GM23248 (cell line): ENCODE measurements around the gene GTF2I. TPM values are rescaled to one million over a fixed set of nuclear protein-coding genes. Genes with fewer than 3 reads are reported as not detected.

Source experiments
- DNase-seq: peaks from one replicate; pipeline ENCODE4 v3.0.0-alpha.2; 2015
- H2AFZ ChIP-seq: fragments of 200-600 bp; sonication (generic); 2 replicates; pipeline ENCODE4 v1.6.1; 2016; ENCODE audit warnings: antibody characterized with exemption
- H3F3A ChIP-seq: fragments of 200-600 bp; sonication (generic); 2 replicates; pipeline ENCODE4 v1.6.1; 2016; ENCODE audit warnings: mild to moderate bottlenecking, antibody characterized with exemption, mixed run types; ENCODE audit not compliant: insufficient read depth
- H3K27ac ChIP-seq: fragments of 200-600 bp; sonication (generic); 2 replicates; pipeline ENCODE4 v1.5.1; 2016; ENCODE audit warnings: mild to moderate bottlenecking
- H3K27me3 ChIP-seq: fragments of 200-600 bp; sonication (generic); replicated peaks from 2 replicates; pipeline ENCODE4 v1.6.1; 2016; ENCODE audit warnings: mild to moderate bottlenecking; ENCODE audit not compliant: insufficient read depth
- H3K36me3 ChIP-seq: fragments of 200-600 bp; sonication (generic); 2 replicates; pipeline ENCODE4 v1.6.1; 2016; ENCODE audit warnings: low read depth, mild to moderate bottlenecking
- H3K4me1 ChIP-seq: fragments of 200-600 bp; sonication (generic); 2 replicates; pipeline ENCODE4 v1.6.1; 2016; ENCODE audit warnings: mild to moderate bottlenecking; ENCODE audit not compliant: insufficient read depth
- H3K4me2 ChIP-seq: fragments of 200-600 bp; sonication (generic); one replicate; pipeline ENCODE4 v1.6.1; 2016; ENCODE audit warnings: mild to moderate bottlenecking; ENCODE audit not compliant: unreplicated experiment
- H3K4me3 ChIP-seq: fragments of 200-600 bp; sonication (generic); 2 replicates; pipeline ENCODE4 v1.5.1; 2016; ENCODE audit warnings: mild to moderate bottlenecking
- H3K79me2 ChIP-seq: fragments of 200-600 bp; sonication (generic); 2 replicates; pipeline ENCODE4 v1.6.1; 2016; ENCODE audit warnings: mild to moderate bottlenecking; ENCODE audit not compliant: insufficient read depth
- H3K9ac ChIP-seq: fragments of 200-600 bp; sonication (generic); 2 replicates; pipeline ENCODE4 v1.6.1; 2016; ENCODE audit warnings: mild to moderate bottlenecking
- H3K9me2 ChIP-seq: fragments of 200-600 bp; sonication (generic); 2 replicates; pipeline ENCODE4 v1.6.1; 2016; ENCODE audit warnings: mixed run types, mild to moderate bottlenecking, moderate library complexity; ENCODE audit not compliant: insufficient read depth
- H3K9me3 ChIP-seq: fragments of 200-600 bp; sonication (generic); one replicate; pipeline ENCODE4 v1.6.1; 2017; ENCODE audit warnings: low read depth
- H4K20me1 ChIP-seq: fragments of 200-600 bp; sonication (generic); 2 replicates; pipeline ENCODE4 v1.6.0; 2016; ENCODE audit not compliant: insufficient read depth
- EZH2 ChIP-seq: fragments of 200-600 bp; sonication (generic); IDR thresholded peaks from 2 replicates; pipeline ENCODE4 v1.6.1; 2018; ENCODE audit warnings: antibody characterized with exemption, mild to moderate bottlenecking; ENCODE audit not compliant: insufficient read depth, poor library complexity, severe bottlenecking
- EZH2phosphoT487 ChIP-seq: fragments of 200-600 bp; sonication (generic); IDR thresholded peaks from 2 replicates; pipeline ENCODE4 v1.6.1; 2018; ENCODE audit warnings: antibody characterized with exemption, moderate library complexity, mild to moderate bottlenecking, low read depth; ENCODE audit not compliant: insufficient read depth
- WGBS, 2 experiments: methylation state at CpG; one replicate each; pipeline ENCODE4 v1.1.6; 2015 to 2017; ENCODE audit warnings: low lambda C conversion rate in 2 of 2, low coverage in 1 of 2; ENCODE audit errors: missing lambda C conversion rate in 2 of 2; 5-methylcytosine and 5-hydroxymethylcytosine counted together
- in situ Hi-C: fragments of 300-500 bp; cut with MboI; formaldehyde crosslinking; loops from 2 replicates; pipeline ENCODE4 v1.15.0; 2020
- polyA plus RNA-seq: library from polyadenylated mRNA; unstranded; fragments of >200 nt; fragmentation: Nextera tagmentation; extraction: Ambion mirVana; gene quantifications from 2 replicates; pipeline ENCODE4 v1.2.1, GENCODE V29; 2016
- total RNA-seq: library from RNA; depleted of rRNA; stranded (reverse); fragments of >200 nt; shearing (Covaris generic); gene quantifications from 2 replicates; pipeline ENCODE4 v1.2.3, GENCODE V29; 2014; rRNA removed

Gene GTF2I
- total RNA-seq (76.0 and 80.2 TPM in 2 replicates), polyA plus RNA-seq (90.9 and 91.7 TPM in 2 replicates)

DNA sequence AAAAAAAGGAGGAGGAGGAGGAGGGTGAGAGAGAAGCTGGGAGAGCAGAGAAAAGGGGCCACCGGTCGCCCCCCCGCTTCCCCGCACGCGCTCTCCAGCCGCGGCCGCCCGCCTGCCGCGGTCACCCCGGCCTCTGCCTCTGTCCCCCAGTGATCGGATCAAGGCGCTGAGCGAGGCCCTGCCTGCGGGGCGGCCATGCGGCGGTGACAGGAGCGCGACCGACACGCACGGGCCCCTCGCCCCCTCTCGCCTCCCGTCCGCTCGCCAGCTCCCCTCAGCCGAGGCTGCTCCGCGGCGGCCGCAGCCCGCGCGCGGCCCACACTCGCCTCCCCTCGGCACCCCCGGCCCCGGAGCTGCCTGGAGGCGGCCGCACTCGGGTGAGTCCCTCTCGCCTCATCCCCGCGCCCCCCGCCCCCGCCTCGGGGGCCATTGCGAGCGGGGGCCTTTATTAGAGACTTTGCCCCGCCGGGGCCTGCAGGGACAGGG is at the start of gene GTF2I:
Gene GTF2I, plus strand, starts transcription at position 27 of the 486 bp plus-strand sequence. CDS start 31,411 bp downstream, outside the sequence.
- peaks cover 31% of the 10 kb centered on the region for H3K4me1 ChIP-seq
- peak within 1 kb of the TSS; percentile 77 for H3K27ac ChIP-seq
- no peaks in the 10 kb centered on the region for H3K9me3 ChIP-seq
- 1 to 2% methylated on average over 24 to 34 of the region's 56 CpGs for WGBS, 2 experiments
- in situ Hi-C loops: no loop called here
- H3K79me2 ChIP-seq: peaks cover 46% of the 10 kb centered on the region
- H3K27me3 ChIP-seq: no peaks in the 10 kb centered on the region
- no peaks in the 10 kb centered on the region for H3K9me2 ChIP-seq
- DNase-seq: no peak
- H3K9ac ChIP-seq: peak within 1 kb of the TSS; percentile 94
- peaks cover under 1% of the 10 kb centered on the region; the same call in 1 of the 2 replicates for H4K20me1 ChIP-seq
- H2AFZ ChIP-seq: peak within 1 kb of the TSS; percentile 86
- TF ChIP-seq EZH2 (no peak), EZH2phosphoT487 (no peak)
- H3K4me2 ChIP-seq: peak within 1 kb of the TSS; percentile 87
- peaks cover 33% of the 10 kb centered on the region for H3F3A ChIP-seq
- peak within 1 kb of the TSS; percentile 78 for H3K4me3 ChIP-seq
- no peaks in the 10 kb centered on the region for H3K36me3 ChIP-seq

DNA sequence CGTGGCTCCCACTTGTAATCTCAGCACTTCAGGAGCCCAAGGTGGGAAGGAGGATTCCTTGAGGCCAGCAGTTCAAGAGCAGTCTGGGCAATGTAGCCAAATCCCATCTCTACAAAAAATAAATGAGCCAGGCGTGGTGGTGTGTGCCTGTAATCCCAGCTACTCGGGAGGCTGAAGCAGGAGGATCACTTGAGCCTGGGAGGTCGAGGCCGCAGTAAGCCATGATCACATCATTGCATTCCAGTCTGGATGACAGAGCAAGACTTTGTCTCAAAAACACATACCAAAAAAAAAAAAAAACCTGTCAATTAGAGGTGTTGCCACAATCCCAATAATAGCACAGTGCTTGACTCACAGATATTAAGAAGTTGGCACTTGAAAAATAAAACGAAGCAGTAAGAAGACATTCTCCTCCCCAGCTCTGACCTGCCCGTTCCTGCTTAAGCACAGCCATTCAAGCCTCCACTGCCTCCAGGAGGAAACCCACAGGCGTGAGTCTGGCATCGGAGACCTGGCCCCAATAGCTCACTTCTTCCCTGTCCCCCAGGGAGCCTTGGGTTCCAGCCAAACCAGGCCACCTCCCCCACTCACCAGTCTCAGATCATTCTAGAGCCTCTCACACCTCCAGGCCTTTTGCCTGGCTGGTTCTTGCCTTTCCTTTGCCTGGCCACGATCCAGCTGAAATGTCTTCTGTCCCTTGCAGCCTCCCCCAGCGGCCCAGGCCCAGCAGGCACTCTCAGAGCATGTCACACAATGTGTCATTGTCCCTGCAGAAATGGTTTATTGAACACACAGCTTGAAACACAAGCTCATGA is 45.3 kb upstream of the GTF2I start:
- Histone ChIP-seq H3K9me3 (no peaks in the 10 kb centered on the region), H3K36me3 (no peaks in the 10 kb centered on the region), H3K4me2 (no peak overlapping the region), H3K79me2 (no peaks in the 10 kb centered on the region), H3K9ac (no peak overlapping the region), H3F3A (no peaks in the 10 kb centered on the region), H4K20me1 (no peaks in the 10 kb centered on the region), H3K4me3 (no peak overlapping the region), H2AFZ (no peak overlapping the region), H3K9me2 (no peaks in the 10 kb centered on the region), H3K27me3 (no peaks in the 10 kb centered on the region), H3K27ac (no peak overlapping the region), H3K4me1 (no peaks in the 10 kb centered on the region)
- 75% methylated on average over 11 of the region's 11 CpGs for WGBS, 2 experiments
- peak; percentile 29 for DNase-seq
- in situ Hi-C loops: no loop called here
- TF ChIP-seq EZH2 (no peak), EZH2phosphoT487 (no peak)

DNA sequence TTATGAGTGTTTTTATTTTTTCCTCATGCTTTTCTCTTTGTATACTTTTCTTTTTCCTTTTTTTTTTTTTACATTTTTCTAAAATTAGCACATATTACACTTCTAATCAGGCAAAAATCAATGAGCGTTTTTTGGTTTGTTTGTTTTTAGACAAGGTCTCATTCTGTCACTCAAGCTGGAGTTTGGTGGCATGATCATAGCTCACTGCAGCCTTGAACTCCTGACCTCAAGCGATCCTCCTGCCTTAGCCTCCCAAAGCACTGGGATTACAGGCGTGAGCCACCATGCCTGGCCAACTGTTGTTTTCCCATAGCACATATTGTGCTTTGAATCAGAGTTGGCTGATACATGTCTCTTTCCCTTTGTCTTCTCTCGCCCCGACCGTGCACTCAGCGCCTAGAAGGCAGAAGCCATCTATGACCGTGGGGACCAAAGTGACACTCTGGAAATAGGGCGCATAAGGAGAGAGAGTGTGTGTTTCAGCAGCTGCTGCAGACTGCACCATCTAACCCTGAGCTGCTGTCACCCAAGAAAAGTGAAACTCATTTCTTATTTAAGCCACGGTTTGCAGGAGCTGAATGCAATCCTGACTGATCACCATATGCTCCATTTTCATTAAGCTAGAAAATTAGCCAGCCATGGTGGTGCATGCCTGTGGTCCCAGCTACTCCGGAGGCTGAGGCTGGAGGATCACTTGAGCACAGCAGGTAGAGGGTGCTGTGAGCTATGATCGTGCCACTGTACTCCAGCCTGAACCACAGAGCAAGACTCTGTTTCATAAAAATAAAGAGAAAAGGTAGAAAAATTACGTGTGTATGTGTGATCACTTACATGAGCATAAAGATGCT is 41.4 kb upstream of the GTF2I start:
- no peaks in the 10 kb centered on the region for H4K20me1 ChIP-seq
- no peaks in the 10 kb centered on the region for H3K79me2 ChIP-seq
- no peaks in the 10 kb centered on the region for H3K9me3 ChIP-seq
- H3K4me3 ChIP-seq: no peak overlapping the region
- no peaks in the 10 kb centered on the region for H3F3A ChIP-seq
- TF ChIP-seq EZH2phosphoT487 (no peak), EZH2 (no peak)
- H3K27me3 ChIP-seq: no peaks in the 10 kb centered on the region
- DNase-seq: no peak
- no peak overlapping the region for H3K27ac ChIP-seq
- H3K36me3 ChIP-seq: no peaks in the 10 kb centered on the region
- in situ Hi-C loops: no loop called here
- no peak overlapping the region for H2AFZ ChIP-seq
- H3K4me1 ChIP-seq: no peaks in the 10 kb centered on the region
- 86 to 87% methylated on average over 13 of the region's 13 CpGs for WGBS, 2 experiments
- H3K9me2 ChIP-seq: no peaks in the 10 kb centered on the region
- no peak overlapping the region for H3K4me2 ChIP-seq
- H3K9ac ChIP-seq: no peak overlapping the region

DNA sequence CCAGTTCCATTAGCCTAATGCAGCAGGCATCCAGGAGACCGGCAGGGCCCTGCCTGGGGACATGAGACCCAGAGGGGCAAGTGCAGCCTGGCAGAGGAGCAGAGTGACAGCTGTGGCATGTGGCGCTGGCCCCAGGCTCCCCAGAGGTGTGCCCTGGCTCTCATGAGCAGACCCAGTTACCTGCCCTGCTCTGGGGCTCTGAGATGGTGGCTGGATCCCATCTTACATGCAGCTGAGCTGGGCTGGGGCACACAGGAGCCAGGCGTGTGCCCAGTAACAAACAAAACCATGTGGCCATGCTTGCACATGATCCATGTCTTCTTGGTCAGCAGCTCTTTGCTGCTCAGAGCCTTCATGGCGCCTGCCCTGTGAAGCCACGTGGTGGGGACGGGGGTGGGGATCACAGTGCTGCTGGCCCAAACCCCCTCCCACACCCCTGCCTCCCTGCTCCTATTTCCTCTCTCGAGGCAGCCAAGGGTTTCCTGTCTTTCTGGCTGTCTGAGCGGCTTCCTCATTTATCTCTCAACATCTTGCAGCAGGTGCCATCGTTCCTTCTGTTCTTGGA is 40.3 kb upstream of the GTF2I start:
- H2AFZ ChIP-seq: no peak overlapping the region

More for the DNA sequence above, 40.3 kb upstream of the GTF2I start:
- Histone ChIP-seq H3K4me1 (no peaks in the 10 kb centered on the region), H3K36me3 (no peaks in the 10 kb centered on the region), H4K20me1 (no peaks in the 10 kb centered on the region), H3K9me2 (no peaks in the 10 kb centered on the region), H3K27ac (no peak overlapping the region), H3K27me3 (no peaks in the 10 kb centered on the region), H3K9ac (no peak overlapping the region), H3K4me3 (no peak overlapping the region), H3K79me2 (no peaks in the 10 kb centered on the region), H3K4me2 (no peak overlapping the region), H3K9me3 (no peaks in the 10 kb centered on the region), H3F3A (no peaks in the 10 kb centered on the region)
- WGBS, 2 experiments: 67 to 68% methylated on average over 9 of the region's 9 CpGs
- in situ Hi-C loops: no loop called here
- DNase-seq: no peak
- TF ChIP-seq EZH2phosphoT487 (no peak), EZH2 (no peak)
